GM18511 (cell line): Measurements from ENCODE around the gene TPI1.
"Not testable (repeated sequence)": the region's sequence is repeated elsewhere in the genome, so short reads cannot be mapped to it uniquely, and the experiment has no call there.

ENCODE experiments used
- ATAC-seq: cut with Tn5 transposase; IDR thresholded peaks from one replicate; pipeline ENCODE4 v1.9.1; 2021; ENCODE audit warnings: mild to moderate bottlenecking, moderate library complexity; ENCODE audit not compliant: unreplicated experiment

Gene TPI1

DNA sequence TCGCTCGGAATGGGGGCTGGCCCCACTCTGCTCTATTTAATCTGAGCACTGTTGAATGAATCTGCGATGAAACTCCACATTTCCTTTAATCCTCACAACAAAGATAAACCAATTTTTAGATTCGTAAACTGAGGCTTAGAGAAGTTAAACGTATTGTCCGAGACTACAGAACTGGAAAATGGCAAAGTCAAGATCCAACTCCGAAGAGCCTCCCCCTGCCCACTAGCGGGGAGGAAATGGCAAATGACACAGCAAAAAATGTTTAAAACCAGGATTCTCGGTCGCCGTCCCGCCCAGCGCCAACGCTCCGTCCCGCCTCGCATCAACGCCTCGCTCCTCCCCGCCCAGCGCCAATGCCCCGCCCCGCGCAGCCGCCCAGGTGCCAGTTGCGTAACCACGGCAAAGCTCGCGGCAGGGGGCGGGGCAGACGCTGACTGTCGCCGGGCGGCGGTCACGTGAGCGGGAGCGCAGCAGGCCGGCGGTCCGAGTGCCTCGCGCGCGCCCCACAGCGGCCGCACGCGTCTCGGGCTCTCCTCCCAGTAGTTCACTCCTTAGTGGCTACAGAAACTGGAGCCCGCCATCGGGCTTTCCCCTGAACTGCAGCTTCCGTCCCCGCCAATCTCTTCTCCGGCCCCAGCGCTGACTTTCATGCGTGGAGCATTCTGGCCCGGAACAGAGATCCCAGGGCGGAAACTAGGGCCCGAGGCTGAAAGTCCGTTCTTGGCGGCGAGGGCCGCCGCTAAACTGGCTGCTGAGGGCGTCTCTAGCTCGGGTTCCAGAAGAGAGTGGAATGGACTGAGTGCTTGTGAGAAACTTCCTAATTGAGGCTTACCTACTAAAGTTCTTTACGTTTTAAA is 23.7 kb downstream of the TPI1 start:
- peak; percentile 94 for ATAC-seq

DNA sequence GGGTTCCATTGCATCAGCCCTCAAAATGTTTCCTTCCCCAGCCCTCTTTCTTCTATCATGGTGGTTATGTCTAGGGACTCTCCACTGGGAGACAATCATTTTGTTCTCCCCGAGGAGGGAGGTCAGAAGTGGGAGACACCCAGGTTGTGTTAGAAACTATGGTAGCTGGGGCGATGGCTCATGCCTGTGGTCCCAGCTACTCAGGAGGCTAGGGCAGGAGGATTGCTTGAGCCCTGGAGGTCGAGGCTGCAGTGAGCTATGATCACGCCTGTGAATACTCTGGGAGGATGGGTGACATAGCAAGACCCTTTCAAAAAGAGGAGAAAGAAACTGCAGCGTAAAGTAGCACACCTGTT is 24.3 kb downstream of the TPI1 start:
- ATAC-seq: peak; percentile 15

DNA sequence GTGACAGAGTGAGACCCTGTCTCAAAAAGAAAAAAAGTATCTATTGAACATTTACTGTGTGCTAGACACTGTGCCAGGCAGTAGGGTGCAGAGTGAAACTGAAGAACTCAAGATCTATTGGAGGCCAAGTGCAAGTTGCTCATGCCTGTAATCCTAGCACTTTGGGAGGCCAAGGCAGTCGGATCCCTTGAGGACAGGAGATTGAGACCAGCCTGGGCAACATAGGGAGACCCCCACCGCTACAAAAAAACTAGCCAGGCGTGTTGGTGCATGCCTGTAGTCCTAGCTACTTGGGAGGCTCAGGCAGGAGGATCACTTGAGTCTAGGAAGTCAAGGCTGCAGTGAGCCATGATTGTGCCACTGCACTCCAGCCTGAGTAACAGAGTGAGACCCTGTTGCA is 25.4 kb downstream of the TPI1 start:
- ATAC-seq: not testable (repeated sequence)

DNA sequence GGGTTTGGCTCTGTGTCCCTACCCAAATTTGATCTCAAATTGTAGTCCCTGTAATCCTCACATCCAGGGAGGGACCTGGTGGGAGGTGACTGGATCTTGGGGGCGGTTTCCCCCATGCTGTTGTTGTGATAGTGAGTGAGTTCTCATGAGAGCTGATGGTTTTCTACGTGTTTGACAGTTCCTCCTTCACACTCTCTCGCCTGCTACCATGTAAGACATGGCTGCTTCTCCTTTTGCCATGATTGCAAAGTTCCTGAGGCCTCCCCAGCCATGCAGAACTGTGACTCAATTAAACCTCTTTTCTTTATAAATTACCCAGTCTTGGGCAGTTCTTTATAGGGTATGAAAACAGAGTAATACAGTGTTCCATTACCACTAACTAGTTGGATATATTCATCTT is 27.0 kb downstream of the TPI1 start:
- ATAC-seq: no peak

DNA sequence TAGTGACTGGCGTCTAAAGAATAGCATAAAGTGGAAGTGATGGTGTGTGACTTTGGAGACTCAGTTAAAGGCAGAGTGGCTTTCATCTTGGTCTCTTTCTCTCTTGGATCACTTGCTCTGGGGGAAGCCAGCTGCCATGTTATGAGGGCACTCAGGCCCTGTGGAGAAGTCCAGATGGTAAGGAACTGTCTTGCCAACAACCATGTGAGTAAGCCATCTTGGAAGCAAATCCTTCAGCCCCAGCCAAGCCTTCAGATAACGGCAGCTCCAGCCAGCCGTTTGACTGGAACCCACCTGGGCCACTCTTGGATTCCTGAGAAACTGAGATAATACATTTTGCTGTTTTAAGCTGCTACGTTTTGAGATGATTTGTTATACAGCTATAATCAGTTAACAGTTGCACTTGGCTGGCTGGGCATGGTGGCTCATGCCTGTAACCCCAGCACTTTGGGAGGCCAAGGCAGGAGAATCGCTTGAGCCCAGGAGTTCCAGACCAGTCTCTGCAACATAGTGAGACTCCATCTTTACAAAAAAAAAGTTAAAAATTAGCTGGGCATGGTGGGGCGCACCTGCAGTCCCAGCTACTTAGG is 29.6 kb downstream of the TPI1 start:
- no peak for ATAC-seq

DNA sequence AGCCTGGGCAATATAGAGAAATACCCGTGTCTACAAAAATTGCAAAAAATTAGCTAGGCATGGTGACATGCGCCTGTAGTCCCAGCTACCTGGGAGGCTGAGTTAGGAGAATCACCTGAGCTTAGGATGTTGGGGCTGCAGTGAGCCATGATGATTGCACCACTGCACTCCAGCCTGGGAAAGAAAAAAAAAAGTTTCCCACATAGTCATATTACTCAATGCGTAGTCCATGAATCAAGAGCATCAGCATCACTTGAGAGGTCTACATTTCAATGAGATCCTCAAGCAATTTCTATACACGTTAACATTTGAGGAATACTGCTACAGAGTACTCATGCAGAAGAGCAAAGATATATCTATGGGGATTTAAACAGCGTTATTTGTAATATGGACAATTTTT is 32.1 kb downstream of the TPI1 start:
- no peak for ATAC-seq

DNA sequence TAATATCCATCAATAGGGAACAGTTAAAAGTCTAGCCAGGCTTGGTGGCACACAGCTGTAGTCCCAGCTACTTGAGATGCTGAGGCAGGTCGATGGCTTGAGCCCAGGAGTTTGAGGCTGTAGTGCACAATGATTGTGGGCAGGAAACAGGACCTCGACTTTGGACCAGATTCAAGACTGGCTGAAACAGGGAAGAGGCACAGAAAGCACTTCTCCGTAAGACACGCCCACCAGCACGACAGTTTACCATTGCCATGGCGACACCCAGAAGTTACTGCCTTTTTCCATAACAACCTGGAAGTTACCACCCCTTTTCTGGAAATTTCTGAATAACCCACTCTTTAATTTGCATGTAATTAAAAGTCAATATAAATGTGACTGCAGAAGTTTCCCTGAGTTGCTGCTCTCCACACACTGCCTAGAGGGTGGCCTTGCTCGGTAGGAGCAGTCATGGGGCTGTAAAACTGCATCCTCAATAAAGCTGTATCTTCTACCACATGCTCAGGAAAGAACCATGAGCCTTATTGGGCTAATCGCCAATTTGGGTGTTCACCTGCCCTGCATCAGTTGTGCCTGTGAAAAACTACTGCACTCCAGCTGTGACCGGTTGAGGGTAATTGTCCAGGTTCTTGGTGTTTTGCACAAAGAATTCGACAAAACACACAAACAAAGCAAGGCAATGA is 32.6 kb downstream of the TPI1 start:
- no peak for ATAC-seq

DNA sequence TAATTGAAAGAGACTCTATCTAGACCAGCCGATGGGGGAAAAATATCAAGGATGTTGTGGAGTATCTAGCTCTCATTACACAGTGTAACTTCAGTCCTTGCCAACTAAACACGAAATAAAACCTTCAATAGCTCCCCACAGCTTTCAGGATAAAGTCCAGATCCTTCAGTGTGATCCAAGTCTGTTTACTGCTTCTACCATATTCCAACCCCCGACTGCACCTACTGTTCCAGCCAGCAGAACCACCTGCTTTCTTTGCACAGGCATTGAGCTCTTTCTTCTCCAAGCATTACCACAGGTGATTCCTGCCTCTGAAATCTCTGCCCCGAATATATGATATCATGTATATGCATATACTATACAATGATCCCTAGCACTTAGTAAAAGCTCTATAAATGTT is 35.1 kb downstream of the TPI1 start:
- ATAC-seq: no peak

DNA sequence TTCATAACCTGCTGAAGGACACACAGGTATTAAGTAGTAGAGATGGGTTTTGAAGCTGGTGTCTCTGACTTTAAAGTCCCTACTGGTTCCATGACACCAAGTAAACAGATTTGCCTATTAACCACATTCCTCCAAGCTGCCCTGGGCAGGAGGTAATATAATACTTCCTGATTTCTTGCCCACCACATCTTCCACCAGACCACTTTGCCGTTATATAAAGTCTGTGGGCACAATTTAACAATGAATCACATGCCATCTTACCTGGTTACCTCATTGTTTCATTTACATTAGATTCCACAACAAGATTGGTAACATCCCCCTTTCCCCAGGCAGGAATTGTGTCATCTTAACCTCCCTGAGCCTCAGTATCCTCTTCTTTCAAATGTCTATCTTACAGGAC is 36.4 kb downstream of the TPI1 start:
- ATAC-seq: no peak

DNA sequence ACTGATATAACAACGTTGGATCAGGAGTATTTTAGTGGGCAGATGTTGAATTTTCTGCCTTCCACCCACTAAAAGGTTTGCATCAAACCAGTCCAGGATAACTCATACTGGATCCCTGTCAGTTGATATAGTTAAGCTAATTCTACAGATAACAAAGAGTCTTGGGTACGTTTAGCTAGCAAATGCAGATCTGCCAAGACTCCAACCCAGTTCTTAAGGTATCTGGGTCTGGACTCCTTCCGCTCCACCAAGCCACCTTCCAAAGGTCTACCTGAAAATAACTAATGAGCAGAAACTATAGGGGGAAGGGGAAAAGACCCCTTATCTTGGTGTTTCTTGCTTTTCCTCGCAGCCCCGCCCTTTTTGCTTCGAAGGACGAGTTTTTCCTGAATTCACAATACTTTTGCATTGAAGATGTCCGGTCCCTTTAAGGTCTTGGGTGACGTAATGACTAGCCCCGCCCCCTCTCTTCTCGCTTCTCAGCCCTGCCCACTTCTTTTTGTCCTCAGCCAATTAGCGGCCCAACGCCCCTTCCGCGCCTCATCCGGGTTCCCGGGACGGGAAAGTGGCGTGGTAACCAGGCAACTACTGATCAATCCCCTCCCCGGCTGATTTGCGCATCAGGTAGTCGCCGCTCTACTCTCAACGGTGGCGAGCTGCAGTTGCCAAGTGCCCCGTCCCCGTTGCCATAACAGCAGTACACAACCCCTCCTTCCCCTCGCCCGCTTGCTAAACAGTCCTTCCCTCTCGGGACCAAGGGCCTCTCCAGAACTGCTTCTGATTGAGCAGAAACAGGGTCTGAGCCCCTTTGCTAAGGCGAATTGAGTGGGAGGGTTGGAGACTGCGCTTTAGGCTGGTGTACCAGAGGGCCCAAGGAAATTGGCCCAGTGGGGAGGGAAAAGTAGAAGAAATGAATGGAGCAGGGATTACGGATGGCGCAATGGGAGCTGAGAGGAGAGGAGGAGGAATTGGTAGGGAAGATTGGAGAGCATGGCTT is 37.2 kb downstream of the TPI1 start, which contains the start of gene LRRC23:
Gene LRRC23, plus strand, starts transcription at position 543 of the 997 bp plus-strand sequence. CDS start 812 bp downstream, outside the sequence.
- ATAC-seq: peak; percentile 93

DNA sequence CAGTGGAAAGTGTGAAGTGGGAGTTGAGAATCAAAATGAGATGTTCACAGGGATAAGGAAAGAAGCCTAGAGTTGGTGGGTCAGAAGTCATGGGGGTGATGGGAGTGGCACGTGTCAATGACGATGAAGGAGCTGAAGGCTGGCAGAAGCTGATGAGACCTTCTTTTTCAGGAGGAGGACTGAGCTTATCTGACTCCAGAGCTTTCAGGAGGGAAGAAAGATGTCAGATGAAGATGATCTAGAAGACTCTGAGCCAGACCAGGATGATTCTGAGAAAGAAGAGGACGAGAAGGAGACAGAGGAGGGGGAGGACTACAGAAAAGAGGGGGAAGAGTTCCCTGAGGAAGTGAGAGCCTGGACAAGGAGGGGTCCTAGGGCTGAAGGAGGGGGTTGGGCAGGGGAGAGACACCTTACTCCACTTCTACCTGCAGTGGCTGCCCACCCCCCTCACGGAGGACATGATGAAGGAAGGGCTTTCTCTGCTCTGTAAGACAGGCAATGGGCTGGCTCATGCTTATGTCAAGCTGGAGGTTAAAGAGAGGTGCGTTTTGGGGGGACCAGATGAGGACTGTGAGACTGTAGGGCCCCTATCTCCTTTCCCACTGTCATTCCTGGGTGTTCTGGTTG is 38.2 kb downstream of the TPI1 start:
- ATAC-seq: no peak

DNA sequence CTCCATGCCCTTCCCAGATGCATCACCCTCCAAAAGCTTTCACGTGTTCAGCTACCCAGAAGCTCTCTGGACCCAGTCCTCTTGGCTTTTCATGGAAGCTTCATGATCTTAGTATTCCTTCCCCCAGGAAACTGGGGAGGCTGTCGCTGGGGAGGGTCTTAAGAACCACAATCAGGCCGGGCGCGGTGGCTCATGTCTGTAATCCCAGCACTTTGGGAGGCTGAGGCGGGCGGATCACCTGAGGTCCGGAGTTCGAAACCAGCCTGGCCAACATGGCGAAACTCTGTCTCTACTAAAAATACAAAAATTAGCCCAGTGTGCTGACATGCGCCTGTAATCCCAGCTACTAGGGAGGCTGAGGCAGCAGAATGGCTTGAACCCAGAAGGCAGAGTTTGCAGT is 40.8 kb downstream of the TPI1 start:
- not testable (repeated sequence) for ATAC-seq

DNA sequence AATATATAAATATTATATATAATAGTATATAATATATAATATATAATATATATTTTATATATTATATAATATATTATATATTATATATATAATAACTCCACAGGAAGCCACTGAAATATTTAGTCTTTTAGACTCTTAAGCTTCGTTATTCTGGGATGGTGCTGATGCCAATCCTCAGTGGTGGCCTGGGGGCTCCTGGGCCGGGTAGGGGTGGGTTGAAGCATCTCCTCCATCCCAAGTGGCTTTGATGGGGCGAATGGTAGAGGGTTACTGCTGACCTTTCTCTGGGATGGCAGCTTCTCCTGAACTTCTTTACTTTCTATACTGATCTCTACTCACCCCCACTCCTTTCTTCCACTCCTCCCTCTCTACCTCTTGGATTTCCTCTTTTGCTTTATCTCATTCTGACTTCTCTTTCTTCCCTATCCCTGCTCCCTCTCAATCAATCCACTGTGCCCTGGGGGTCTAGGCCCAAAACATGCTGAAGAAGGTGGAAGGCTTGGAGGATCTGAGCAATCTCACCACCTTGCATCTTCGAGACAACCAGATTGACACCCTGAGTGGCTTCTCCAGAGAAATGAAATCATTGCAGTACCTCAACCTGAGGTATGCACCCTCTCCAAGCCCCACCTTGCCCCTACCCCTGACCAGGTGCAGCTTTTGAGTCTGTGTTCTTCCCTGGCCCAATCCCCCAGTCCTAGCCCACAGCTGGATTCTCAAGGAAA is 42.3 kb downstream of the TPI1 start:
- no peak for ATAC-seq

DNA sequence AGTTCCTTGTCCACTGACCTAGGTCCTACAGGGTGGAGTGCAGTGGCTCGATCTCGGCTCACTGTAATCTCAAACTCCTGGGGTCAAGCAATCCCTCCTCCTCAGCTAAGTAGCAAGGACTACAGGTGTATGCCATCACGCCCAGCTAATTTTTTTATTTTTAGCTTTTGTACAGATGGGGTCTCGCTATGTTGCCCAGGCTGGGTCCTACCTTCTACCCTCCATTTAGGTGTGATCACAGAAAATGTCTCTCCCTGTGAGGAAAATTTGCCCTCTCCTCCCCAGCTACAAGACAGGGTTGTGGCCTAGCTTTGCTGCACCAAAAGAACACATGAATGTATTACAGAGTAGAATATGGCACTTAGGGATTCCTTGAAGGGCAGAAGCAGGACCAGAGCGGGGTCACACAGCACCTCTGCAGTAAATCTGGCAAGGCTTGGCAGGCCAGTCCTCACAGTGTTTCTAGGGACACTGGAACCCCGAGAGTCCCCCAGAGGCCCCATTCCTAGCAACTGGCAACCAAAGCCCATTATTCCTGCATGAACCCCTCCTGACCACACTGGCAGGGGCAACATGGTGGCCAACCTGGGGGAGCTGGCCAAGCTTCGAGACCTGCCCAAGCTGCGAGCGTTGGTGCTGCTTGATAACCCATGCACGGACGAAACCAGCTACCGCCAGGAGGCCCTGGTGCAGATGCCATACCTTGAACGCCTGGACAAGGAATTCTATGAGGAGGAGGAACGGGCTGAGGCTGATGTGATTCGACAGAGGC is 45.0 kb downstream of the TPI1 start:
- ATAC-seq: no peak

DNA sequence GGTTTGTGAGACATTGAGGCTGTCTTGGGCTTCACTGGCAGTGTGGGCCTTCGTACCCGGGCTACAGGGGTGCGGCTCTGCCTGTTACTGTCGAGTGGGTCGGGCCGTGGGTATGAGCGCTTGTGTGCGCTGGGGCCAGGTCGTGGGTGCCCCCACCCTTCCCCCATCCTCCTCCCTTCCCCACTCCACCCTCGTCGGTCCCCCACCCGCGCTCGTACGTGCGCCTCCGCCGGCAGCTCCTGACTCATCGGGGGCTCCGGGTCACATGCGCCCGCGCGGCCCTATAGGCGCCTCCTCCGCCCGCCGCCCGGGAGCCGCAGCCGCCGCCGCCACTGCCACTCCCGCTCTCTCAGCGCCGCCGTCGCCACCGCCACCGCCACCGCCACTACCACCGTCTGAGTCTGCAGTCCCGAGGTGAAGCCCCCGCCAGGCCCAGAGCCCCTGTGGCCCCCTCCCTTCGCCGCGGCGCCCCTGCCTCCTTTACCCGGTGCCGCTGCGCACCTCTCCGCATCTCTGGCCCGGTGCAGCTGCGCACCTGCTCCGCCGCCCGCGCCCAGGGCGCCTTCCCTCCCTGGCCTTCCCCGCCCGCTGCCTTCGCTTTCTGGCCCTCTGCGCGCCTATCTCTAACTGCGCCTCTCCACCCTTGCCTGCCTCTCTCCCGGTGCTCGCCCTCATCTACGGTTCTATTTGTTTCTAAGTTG is 47.1 kb downstream of the TPI1 start, which contains the start of gene ENO2:
Gene ENO2, plus strand, starts transcription at position 335 of the 701 bp plus-strand sequence. CDS start 1,253 bp downstream, outside the sequence.
- peak; percentile 82 for ATAC-seq

DNA sequence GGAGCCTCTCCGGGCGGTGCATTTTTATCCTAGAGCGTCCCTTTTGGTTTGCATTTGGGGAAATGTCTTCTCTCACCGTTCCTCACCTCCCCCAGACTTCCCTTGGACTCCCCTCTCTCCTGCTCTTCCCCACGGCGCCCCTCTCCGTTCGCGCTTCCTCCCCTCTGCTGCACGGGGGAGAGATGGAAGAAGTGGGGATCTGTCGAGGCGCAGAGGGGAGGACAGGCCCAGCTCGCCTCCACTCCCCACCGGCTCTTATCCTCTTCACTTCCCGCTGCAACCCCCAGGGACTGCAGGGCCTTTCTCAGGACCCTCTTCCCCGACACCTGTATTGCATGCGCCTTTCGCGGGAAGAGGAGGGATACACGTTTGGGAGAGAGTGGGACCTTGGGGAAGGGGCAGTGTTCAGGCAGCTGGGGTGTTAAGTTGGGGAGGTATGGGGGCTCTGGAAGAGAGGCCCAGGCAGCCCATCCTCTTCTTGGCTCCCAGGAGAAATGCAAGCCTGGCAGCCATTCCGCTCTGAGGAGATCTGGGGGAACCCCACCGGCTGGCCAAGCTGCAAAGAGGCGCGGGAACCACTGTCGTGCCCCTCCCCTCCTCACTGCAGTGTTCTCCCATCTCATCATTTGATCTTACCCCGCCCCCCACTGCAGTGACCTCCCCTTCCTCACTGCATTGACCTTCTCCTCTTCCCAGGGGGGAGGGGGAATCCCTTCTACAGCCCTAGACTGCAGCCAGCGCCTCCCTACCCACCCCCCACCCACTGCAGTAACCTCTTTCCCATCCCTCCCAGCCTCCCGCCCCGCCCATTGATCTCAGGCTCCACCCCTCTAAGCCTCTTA is 47.8 kb downstream of the TPI1 start:
- peak; percentile 17 for ATAC-seq

DNA sequence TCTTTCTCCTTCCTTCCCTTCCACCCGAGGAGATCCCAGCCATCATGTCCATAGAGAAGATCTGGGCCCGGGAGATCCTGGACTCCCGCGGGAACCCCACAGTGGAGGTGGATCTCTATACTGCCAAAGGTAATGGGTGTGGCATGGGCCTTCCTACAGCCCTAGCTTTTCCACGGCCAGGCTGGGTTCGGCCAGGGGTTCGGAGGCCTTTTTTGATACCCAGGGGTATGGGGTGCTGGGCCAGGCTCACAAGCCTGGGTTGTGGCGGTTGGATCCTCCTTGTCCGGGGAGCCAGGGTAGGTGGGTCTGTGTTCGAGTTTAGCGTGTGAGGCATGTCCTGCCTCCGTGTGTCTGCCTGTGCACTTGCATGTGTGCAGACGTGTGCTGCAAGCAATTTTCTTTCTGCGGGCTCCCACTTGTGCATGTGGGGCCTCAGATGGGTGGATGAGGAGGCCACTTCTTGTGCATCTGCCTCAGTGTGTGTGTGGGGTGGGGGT is 48.5 kb downstream of the TPI1 start:
- ATAC-seq: no peak
